ENCODE measurements around the gene SLC35A4.

DNA sequence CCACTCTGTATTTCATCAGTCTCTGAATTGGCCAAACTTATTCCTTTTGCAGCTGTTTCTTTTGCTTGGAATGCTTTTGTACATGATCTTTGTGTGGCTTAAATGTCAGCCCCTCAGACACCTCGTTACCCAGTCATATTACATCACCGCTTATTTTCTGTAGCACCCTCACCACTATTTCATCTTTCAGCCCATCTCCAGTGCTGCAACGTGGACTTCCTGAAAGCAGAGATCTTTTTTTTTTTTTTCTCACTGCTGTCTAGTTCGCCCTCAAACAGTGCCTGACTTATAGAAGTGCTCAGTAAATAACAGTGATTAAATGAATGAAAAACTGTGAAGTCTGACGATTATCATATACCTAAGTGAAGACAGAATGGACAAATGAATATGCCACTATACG is 8.2 kb upstream of the SLC35A4 start:
- TF ChIP-seq, protein P1, sequence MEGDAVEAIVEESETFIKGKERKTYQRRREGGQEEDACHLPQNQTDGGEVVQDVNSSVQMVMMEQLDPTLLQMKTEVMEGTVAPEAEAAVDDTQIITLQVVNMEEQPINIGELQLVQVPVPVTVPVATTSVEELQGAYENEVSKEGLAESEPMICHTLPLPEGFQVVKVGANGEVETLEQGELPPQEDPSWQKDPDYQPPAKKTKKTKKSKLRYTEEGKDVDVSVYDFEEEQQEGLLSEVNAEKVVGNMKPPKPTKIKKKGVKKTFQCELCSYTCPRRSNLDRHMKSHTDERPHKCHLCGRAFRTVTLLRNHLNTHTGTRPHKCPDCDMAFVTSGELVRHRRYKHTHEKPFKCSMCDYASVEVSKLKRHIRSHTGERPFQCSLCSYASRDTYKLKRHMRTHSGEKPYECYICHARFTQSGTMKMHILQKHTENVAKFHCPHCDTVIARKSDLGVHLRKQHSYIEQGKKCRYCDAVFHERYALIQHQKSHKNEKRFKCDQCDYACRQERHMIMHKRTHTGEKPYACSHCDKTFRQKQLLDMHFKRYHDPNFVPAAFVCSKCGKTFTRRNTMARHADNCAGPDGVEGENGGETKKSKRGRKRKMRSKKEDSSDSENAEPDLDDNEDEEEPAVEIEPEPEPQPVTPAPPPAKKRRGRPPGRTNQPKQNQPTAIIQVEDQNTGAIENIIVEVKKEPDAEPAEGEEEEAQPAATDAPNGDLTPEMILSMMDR (optimal IDR thresholded peaks at IDR 0.05 in 1 of 3, IDR thresholded peaks at IDR 0.05 in 1 of 3, conservative IDR thresholded peaks at IDR 0.05 in 1 of 3; ENCODE audit: extremely low read depth in 1 of 3, insufficient read depth in 2 of 3, low read length in 3 of 3): no peak
- no peak for TF ChIP-seq EZH2 (IDR thresholded peaks at IDR 0.05; ENCODE audit: low read length)
